ENCODE results near the gene TNNI3K. TPM values are rescaled to one million over a fixed set of nuclear protein-coding genes. Genes with fewer than 3 reads are reported as not detected.

TNNI3K gene
- total and polyA plus RNA-seq, 12 donors, result 11.7 to 162 (median 95.6) TPM

- intact Hi-C loops (cut with DNase I), result no loop called here
- Histone ChIP-seq H3K9me3 (no peaks in the 10 kb centered on the region), H3K36me3 (no peaks in the 10 kb centered on the region), H3K27ac (no peak overlapping the region), H3K27me3 (no peaks in the 10 kb centered on the region), H3K4me3 (no peak overlapping the region), H3K4me1 (peaks cover 0 to 6% (median 0%) of the 10 kb centered on the region in 9 donors)
- ATAC-seq, result no peak
- 73 to 77% methylated on average over 2 of the region's 2 CpGs for WGBS, 2 donors
- no peak for DNase-seq
- TF ChIP-seq, protein P1, sequence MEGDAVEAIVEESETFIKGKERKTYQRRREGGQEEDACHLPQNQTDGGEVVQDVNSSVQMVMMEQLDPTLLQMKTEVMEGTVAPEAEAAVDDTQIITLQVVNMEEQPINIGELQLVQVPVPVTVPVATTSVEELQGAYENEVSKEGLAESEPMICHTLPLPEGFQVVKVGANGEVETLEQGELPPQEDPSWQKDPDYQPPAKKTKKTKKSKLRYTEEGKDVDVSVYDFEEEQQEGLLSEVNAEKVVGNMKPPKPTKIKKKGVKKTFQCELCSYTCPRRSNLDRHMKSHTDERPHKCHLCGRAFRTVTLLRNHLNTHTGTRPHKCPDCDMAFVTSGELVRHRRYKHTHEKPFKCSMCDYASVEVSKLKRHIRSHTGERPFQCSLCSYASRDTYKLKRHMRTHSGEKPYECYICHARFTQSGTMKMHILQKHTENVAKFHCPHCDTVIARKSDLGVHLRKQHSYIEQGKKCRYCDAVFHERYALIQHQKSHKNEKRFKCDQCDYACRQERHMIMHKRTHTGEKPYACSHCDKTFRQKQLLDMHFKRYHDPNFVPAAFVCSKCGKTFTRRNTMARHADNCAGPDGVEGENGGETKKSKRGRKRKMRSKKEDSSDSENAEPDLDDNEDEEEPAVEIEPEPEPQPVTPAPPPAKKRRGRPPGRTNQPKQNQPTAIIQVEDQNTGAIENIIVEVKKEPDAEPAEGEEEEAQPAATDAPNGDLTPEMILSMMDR (IDR thresholded peaks at IDR 0.05), result no peak
Measured at GRCh38 chr1:74502858-74503257, 267.7 kb downstream of the TNNI3K start.

GRCh38 chr1:74504125-74504932 is 269.1 kb downstream of the TNNI3K start:
- H3K36me3 ChIP-seq, result no peaks in the 10 kb centered on the region
- intact Hi-C loops (cut with DNase I), result no loop called here
- DNase-seq, result peak in 1 of 2 donors; percentile 38
- no peak overlapping the region for H3K4me3 ChIP-seq
- no peaks in the 10 kb centered on the region for H3K9me3 ChIP-seq
- ATAC-seq, result peak; percentile 52 to 90 (median 82)
- H3K4me1 ChIP-seq, result peaks cover 0 to 6% (median 0%) of the 10 kb centered on the region in 9 donors
- TF ChIP-seq, protein P1 (IDR thresholded peaks at IDR 0.05), result peak; percentile 31 to 78 (median 71)
- WGBS, 2 donors, result 38 to 41% methylated on average over 15 of the region's 15 CpGs
- H3K27me3 ChIP-seq, result no peaks in the 10 kb centered on the region
- H3K27ac ChIP-seq, result peak overlapping the region in 1 of 10 donors; percentile 15

DNA sequence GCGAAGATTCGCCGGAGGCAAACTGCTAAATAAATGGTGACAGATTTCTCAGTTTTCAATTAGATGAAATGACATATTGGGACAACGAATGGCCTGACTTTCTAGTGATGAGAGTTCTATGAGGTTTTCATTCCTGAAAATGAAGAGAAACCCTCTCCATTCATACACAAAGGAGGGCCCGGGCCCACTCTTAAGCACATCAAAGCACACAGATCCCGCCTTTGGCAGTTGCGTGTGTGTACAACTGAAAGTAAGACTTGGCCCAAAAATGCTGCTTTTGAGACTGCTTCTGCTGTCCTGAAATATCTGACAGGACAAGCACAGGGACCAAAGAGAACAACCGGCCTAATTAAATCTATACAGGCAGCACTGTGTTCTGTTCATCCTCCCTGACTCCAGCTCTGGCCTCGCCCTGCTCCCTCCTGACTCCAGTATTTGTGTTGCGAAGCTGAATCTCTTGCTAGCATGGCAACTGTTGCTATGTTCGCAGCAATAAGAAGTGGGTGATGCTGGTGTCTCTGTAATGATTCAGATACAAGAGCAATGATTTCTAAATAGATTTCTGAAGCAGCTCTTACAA is 269.8 kb downstream of the TNNI3K start:
- peak in 5 of 8 donors; percentile 44 to 90 (median 87) for ATAC-seq
- H3K27me3 ChIP-seq, result no peaks in the 10 kb centered on the region
- peaks cover 0 to 6% (median 0%) of the 10 kb centered on the region in 9 donors for H3K4me1 ChIP-seq
- WGBS, 2 donors, result 67% methylated on average over 11 of the region's 11 CpGs
- H3K36me3 ChIP-seq, result no peaks in the 10 kb centered on the region
- no peak overlapping the region for H3K4me3 ChIP-seq
- peak overlapping the region in 1 of 10 donors; percentile 15 for H3K27ac ChIP-seq
- DNase-seq, result peak; percentile 14 to 22
- TF ChIP-seq, protein P1 (IDR thresholded peaks at IDR 0.05), result no peak
- intact Hi-C loops (cut with DNase I), result no loop called here
- H3K9me3 ChIP-seq, result no peaks in the 10 kb centered on the region

DNA sequence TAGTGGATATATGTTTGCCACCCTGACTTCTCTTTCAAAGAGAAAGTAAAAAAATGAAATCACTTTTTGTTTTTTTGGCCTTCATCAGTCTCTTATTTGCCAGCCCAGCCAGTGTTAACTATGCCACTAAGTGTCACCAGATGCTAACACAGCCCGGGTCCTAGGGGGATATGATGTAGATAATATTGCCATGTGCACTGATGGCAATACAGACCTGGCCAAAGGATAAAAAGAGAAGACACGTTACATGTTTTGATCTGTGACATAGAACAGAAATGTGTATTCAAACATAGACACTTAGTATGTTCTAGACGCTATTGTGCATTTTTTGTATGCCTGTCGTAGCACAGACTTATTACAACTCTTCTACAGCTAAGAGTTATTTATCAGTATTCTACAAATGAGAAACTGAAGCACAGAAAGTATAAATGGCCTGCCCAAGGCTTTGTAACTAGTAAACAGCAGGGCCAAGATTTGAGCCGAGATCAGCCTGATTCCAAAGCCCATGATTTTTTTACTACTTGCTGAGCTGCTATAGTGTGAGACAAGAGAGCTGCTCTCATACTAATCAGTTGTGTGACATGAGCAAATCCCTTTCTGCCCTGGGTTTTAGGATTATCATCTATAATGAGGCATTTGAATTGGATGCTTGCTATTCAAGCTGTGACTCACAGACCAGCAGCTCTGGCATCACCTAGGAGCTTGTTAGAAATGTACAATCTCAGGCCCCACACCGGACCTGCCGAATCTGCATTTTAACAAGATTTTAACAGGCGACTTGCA is 270.9 kb downstream of the TNNI3K start:
- WGBS, 2 donors, result 65 to 67% methylated on average over 8 of the region's 8 CpGs

More for the DNA sequence above, 270.9 kb downstream of the TNNI3K start:
- Histone ChIP-seq H3K4me3 (no peak overlapping the region), H3K27me3 (no peaks in the 10 kb centered on the region), H3K4me1 (peaks cover 0 to 6% (median 0%) of the 10 kb centered on the region in 9 donors), H3K36me3 (no peaks in the 10 kb centered on the region), H3K27ac (no peak overlapping the region), H3K9me3 (no peaks in the 10 kb centered on the region)
- no peak for ATAC-seq
- intact Hi-C loops (cut with DNase I), result no loop called here
- TF ChIP-seq, protein P1 (IDR thresholded peaks at IDR 0.05), result no peak
- DNase-seq, result no peak

Measured in heart right ventricle (tissue), 16 donors.